ENCODE results near the gene MACROH2A1. TPM values are rescaled to one million over a fixed set of nuclear protein-coding genes. Genes with fewer than 3 reads are reported as not detected.

The MACROH2A1 gene
- total and polyA plus RNA-seq, 2 of the 4 experiments (the other 2 are of a cell fraction): 122 to 126 TPM

GRCh38 chr5:135376961-135377624, 21.9 kb downstream of the MACROH2A1 start:
- no TSS peak for BruUV-seq (replicated peaks)
- in situ Hi-C loops (cut with MboI; ENCODE audit: low sequenced_read_pairs) (no loop called here), intact Hi-C loops (cut with micrococcal nuclease) (no loop called here)

More at GRCh38 chr5:135376961-135377624, 21.9 kb downstream of the MACROH2A1 start:
- no peak for DNase-seq
- Histone ChIP-seq H2BK15ac (ENCODE audit: low read depth, low read length) (no peak overlapping the region), H3K36me3 (ENCODE audit: control insufficient read depth, insufficient read depth, low read length) (peaks cover 37% of the 10 kb centered on the region), H3K27ac (ENCODE audit: insufficient read depth, low read length) (no peak overlapping the region), H2BK5ac (ENCODE audit: low read depth, low read length, poor library complexity, severe bottlenecking) (no peak overlapping the region), H4K8ac (ENCODE audit: low read depth in 2 of 2, low read length in 2 of 2) (no peak overlapping the region), H3K4me2 (ENCODE audit: low read depth, low read length) (no peak overlapping the region; the same call in 1 of the 2 replicates), H3K23ac (ENCODE audit: low read depth, low read length) (no peak overlapping the region), H3K4ac (ENCODE audit: low read depth, low read length) (peak overlapping the region; percentile 56; the same call in 1 of the 2 replicates), H2BK20ac (ENCODE audit: low read depth, low read length) (no peak overlapping the region; the same call in 1 of the 2 replicates), H3K9ac (ENCODE audit: low read depth, low read length) (no peak overlapping the region), H3K9me3 (ENCODE audit: control insufficient read depth, insufficient read depth, low read length) (no peaks in the 10 kb centered on the region), H3K4me3 (ENCODE audit: insufficient read depth, low read depth, low read length) (no peak overlapping the region), H2AK5ac (ENCODE audit: low read depth, low read length) (no peak overlapping the region; the same call in 1 of the 2 replicates), H2AFZ (replicated peaks; ENCODE audit: low read length, poor library complexity) (no peak overlapping the region), H3K56ac (ENCODE audit: extremely low read depth, insufficient read depth, low read length) (no peak overlapping the region), H3K9me1 (ENCODE audit: insufficient read depth, low read length) (peaks cover 52% of the 10 kb centered on the region), H2AK9ac (replicated peaks; ENCODE audit: low read depth, low read length, poor library complexity) (no peak overlapping the region), H2BK120ac (ENCODE audit: low read depth, low read length) (peak overlapping the region; percentile 17; the same call in 1 of the 2 replicates), H3K79me1 (ENCODE audit: low read depth in 1 of 2, low read length in 2 of 2) (peaks cover 61 to 92% of the 10 kb centered on the region in 2 experiments), H4K91ac (ENCODE audit: insufficient read depth, low read depth, low read length) (no peak overlapping the region), H3K14ac (replicated peaks; ENCODE audit: low read depth, low read length) (peak overlapping the region; percentile 7; the same call in 1 of the 2 replicates), H3K18ac (ENCODE audit: low read depth, low read length) (0 out of 2 replicates have a peak overlapping the region, but pooled peaks have one; percentile 37), H3K4me1 (ENCODE audit: control insufficient read depth, insufficient read depth, low read length) (peaks cover 49% of the 10 kb centered on the region), H4K5ac (ENCODE audit: low read depth, low read length) (no peak overlapping the region), H4K20me1 (ENCODE audit: insufficient read depth, low read length) (peaks cover 49% of the 10 kb centered on the region), H3K27me3 (ENCODE audit: control insufficient read depth, insufficient read depth, low read length) (no peaks in the 10 kb centered on the region)
- 100% methylated on average over 3 of the region's 13 CpGs; no CpG with 5 or more reads in 1 of the 2 experiments for WGBS, 2 experiments (ENCODE audit: extremely low coverage in 2 of 2, insufficient read length in 1 of 2)
- ATAC-seq (ENCODE audit: low read depth): no peak; the same call in 1 of the 2 replicates
- CTCF ChIA-PET: no interaction called here
- no peak for TF ChIP-seq CTCF (conservative IDR thresholded peaks at IDR 0.05; ENCODE audit: low read depth, low read length)
- POLR2A ChIA-PET (ENCODE audit: unreplicated experiment): no interaction called here
- dilution Hi-C loops (cut with HindIII; ENCODE audit: low sequenced_read_pairs, unreplicated experiment): no loop called here

Data from IMR-90 (cell line).